Karpas-422 (cell line): ENCODE results near the gene ADAT1. TPM values are rescaled to one million over a fixed set of nuclear protein-coding genes. Genes with fewer than 3 reads are reported as not detected.

Source experiments
- DNase-seq: peaks from one replicate; pipeline ENCODE4 v3.0.0-alpha.2; 2015
- H2AFZ ChIP-seq: fragments of 200-600 bp; sonication (generic); 2 replicates; pipeline ENCODE4 v1.6.1; 2014; ENCODE audit warnings: antibody characterized with exemption, low read length, mixed read lengths
- H3K27ac ChIP-seq: fragments of 200-600 bp; sonication (generic); 2 replicates; pipeline ENCODE4 v1.5.1; 2014; ENCODE audit warnings: mild to moderate bottlenecking, low read length, moderate library complexity
- H3K27me3 ChIP-seq: fragments of 200-600 bp; sonication (generic); 2 replicates; pipeline ENCODE4 v1.6.1; 2014; ENCODE audit warnings: low read length, mixed read lengths
- H3K36me3 ChIP-seq: fragments of 200-600 bp; sonication (generic); 2 replicates; pipeline ENCODE4 v1.6.1; 2014; ENCODE audit warnings: low read length, mixed read lengths; ENCODE audit not compliant: insufficient read depth
- H3K4me1 ChIP-seq: fragments of 200-600 bp; sonication (generic); 2 replicates; pipeline ENCODE4 v1.6.1; 2014; ENCODE audit warnings: mild to moderate bottlenecking, low read length, mixed read lengths
- H3K4me2 ChIP-seq: fragments of 200-600 bp; sonication (generic); 2 replicates; pipeline ENCODE4 v1.6.1; 2014; ENCODE audit warnings: low read length, low read depth, mild to moderate bottlenecking; ENCODE audit not compliant: poor library complexity, severe bottlenecking
- H3K4me3 ChIP-seq: fragments of 200-600 bp; sonication (generic); 2 replicates; pipeline ENCODE4 v1.5.1; 2014; ENCODE audit warnings: mild to moderate bottlenecking, antibody characterized with exemption, low read length, mixed read lengths
- H3K79me2 ChIP-seq: fragments of 200-600 bp; sonication (generic); 2 replicates; pipeline ENCODE4 v1.6.1; 2014; ENCODE audit warnings: mild to moderate bottlenecking, low read length, mixed read lengths
- H3K9ac ChIP-seq: fragments of 200-600 bp; sonication (generic); 2 replicates; pipeline ENCODE4 v1.6.0; 2014; ENCODE audit warnings: low read length
- H3K9me2 ChIP-seq: fragments of 200-600 bp; sonication (generic), shearing (Covaris generic); replicated peaks from 2 replicates; pipeline ENCODE4 v1.6.0; 2014; ENCODE audit warnings: mild to moderate bottlenecking, low read length, moderate library complexity; ENCODE audit not compliant: insufficient read depth
- H3K9me3 ChIP-seq: fragments of 300-700, 200-600 bp; sonication (generic); 2 replicates; pipeline ENCODE4 v1.6.1; 2014; ENCODE audit warnings: low read length, mixed read lengths
- H4K20me1 ChIP-seq: fragments of 200-600 bp; sonication (generic); 2 replicates; pipeline ENCODE4 v1.6.1; 2014; ENCODE audit warnings: mild to moderate bottlenecking, antibody characterized with exemption, low read length, low read depth; ENCODE audit not compliant: insufficient read depth
- total RNA-seq: library from RNA; depleted of rRNA; stranded (reverse); fragments of >200 nt; shearing (Covaris generic); gene quantifications from 2 replicates; pipeline ENCODE4 v1.2.3, GENCODE V29; 2014; ENCODE audit warnings: low replicate concordance

Gene ADAT1
- total RNA-seq, 1 experiment from 2014 or later = 97.3 TPM

GRCh38 chr16:75616521-75617010 lies 6.5 kb downstream of the ADAT1 start:
- Histone ChIP-seq H3K4me3 (no peak overlapping the region), H3K27ac (no peak overlapping the region), H3K9me3 (no peaks in the 10 kb centered on the region), H3K9ac (no peak overlapping the region), H4K20me1 (no peaks in the 10 kb centered on the region), H3K36me3 (peaks cover 57% of the 10 kb centered on the region), H3K27me3 (no peaks in the 10 kb centered on the region), H3K79me2 (peaks cover 19% of the 10 kb centered on the region), H2AFZ (no peak overlapping the region), H3K4me1 (peaks cover 7% of the 10 kb centered on the region), H3K4me2 (no peak overlapping the region), H3K9me2 (no peaks in the 10 kb centered on the region)
- no peak for DNase-seq

GRCh38 chr16:75615619-75616018 lies 7.5 kb downstream of the ADAT1 start:
- no peaks in the 10 kb centered on the region for H3K9me3 ChIP-seq
- no peaks in the 10 kb centered on the region for H3K9me2 ChIP-seq
- H3K27ac ChIP-seq = no peak overlapping the region
- H3K4me1 ChIP-seq = no peaks in the 10 kb centered on the region
- H3K4me2 ChIP-seq = no peak overlapping the region
- peaks cover 12% of the 10 kb centered on the region for H3K79me2 ChIP-seq
- no peaks in the 10 kb centered on the region for H3K27me3 ChIP-seq
- H3K4me3 ChIP-seq = no peak overlapping the region
- peaks cover 58% of the 10 kb centered on the region for H3K36me3 ChIP-seq
- DNase-seq = no peak
- H3K9ac ChIP-seq = no peak overlapping the region
- no peaks in the 10 kb centered on the region for H4K20me1 ChIP-seq
- H2AFZ ChIP-seq = no peak overlapping the region

GRCh38 chr16:75614066-75614897 lies 8.8 kb downstream of the ADAT1 start:
- no peak overlapping the region for H3K4me3 ChIP-seq
- no peaks in the 10 kb centered on the region for H4K20me1 ChIP-seq
- H3K27me3 ChIP-seq = no peaks in the 10 kb centered on the region
- no peak for DNase-seq
- no peak overlapping the region for H3K9ac ChIP-seq
- H3K9me2 ChIP-seq = no peaks in the 10 kb centered on the region
- peaks cover 12% of the 10 kb centered on the region for H3K79me2 ChIP-seq
- no peaks in the 10 kb centered on the region for H3K4me1 ChIP-seq
- no peak overlapping the region for H3K4me2 ChIP-seq
- H3K36me3 ChIP-seq = peaks cover 52% of the 10 kb centered on the region
- no peak overlapping the region for H2AFZ ChIP-seq
- H3K9me3 ChIP-seq = no peaks in the 10 kb centered on the region
- no peak overlapping the region for H3K27ac ChIP-seq

DNA sequence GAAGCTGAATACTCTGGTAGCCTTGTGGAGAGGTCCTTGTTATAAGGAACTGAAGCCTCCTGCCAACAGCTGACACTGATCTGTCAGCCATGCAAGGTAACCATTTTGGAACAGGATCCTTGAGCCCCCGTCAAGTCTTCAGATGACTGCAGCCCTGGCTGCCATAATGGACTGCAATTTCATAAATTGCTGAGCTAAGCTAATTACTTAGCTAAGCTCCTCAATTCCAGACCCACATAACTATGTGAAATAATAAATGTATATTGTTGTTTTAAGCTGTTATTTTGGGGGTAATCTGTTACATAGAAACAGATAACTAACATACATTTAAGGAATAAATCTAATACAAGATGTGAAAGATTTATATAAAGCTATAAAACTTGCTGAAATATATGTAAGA lies 16.6 kb downstream of the ADAT1 start:
- no peaks in the 10 kb centered on the region for H3K27me3 ChIP-seq
- H3K79me2 ChIP-seq = peaks cover 14% of the 10 kb centered on the region
- H3K36me3 ChIP-seq = peaks cover 60% of the 10 kb centered on the region
- H4K20me1 ChIP-seq = no peaks in the 10 kb centered on the region
- no peaks in the 10 kb centered on the region for H3K9me3 ChIP-seq
- H3K4me3 ChIP-seq = no peak overlapping the region
- H3K4me2 ChIP-seq = no peak overlapping the region
- no peak overlapping the region for H2AFZ ChIP-seq
- H3K4me1 ChIP-seq = no peaks in the 10 kb centered on the region
- H3K9ac ChIP-seq = no peak overlapping the region
- H3K27ac ChIP-seq = no peak overlapping the region
- no peak for DNase-seq
- H3K9me2 ChIP-seq = no peaks in the 10 kb centered on the region

DNA sequence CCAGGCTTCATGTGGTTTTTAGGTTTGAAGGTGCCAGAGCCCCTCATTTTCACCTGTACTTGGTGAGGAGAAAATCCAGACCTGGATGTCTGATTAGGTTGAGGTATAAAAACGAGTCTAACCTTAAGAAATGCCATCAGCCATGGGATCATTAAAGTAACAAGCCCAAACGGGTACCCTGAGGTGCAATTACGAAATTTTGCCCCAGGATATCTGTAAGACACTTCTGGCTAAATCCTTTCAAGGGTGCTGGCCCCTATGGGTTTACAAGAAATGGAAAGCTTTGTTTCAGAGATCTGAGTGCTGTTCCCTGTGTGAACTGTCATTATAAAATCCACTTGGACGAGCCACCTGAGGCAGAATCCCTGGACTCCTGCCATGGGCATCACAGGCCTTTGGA lies 19.8 kb downstream of the ADAT1 start:
- Histone ChIP-seq H3K27ac (no peak overlapping the region), H3K4me3 (no peak overlapping the region), H3K4me2 (no peak overlapping the region), H3K4me1 (no peaks in the 10 kb centered on the region), H3K9me3 (no peaks in the 10 kb centered on the region), H2AFZ (no peak overlapping the region), H3K9ac (no peak overlapping the region), H3K9me2 (no peaks in the 10 kb centered on the region), H4K20me1 (no peaks in the 10 kb centered on the region), H3K27me3 (no peaks in the 10 kb centered on the region), H3K36me3 (peaks cover 64% of the 10 kb centered on the region), H3K79me2 (0 out of 2 replicates have a peak, but pooled peaks cover 5% of the 10 kb centered on the region)
- no peak for DNase-seq

DNA sequence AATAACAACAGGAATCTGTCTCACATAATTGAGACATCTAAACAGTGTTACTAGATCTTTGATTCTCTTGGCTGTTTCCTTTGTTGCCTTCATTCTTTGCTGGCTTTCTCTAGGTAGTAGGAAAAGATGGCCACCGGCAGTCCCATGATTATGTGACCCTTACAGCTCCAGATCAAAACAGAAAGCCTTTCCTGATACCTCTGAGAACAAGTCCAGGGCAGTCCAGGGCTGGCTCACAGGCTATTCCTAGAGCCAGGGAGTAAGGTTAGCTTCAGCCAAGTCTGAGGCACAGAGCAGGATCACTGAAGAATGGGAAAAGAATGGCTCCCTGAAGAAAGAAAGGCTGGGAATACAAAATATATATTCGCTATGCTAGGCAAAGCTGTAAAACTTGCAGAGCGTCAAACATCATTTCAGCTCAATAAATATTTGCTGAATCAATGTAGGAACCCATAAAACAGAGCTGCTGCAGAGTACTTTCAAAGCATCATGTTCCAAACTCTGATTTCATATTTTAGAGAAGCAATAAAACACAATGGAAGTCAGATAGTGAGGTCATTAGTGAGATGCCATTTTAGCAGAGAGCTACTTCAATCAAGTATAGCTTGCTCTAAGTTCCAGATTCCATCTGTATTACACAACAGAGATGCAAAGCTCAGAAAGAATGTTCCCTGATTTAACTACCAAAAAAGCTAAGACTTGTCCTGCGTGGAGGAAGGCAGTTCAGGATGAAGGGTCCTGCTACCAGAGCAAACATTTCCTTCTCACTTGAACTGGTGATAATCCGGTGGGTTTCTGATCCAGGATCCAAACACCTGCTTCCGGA lies 23.4 kb downstream of the ADAT1 start:
- Histone ChIP-seq H3K9me2 (no peaks in the 10 kb centered on the region), H3K4me3 (no peak overlapping the region), H3K9ac (no peak overlapping the region), H4K20me1 (no peaks in the 10 kb centered on the region), H3K27ac (no peak overlapping the region), H2AFZ (no peak overlapping the region), H3K36me3 (peaks cover 46% of the 10 kb centered on the region), H3K9me3 (no peaks in the 10 kb centered on the region), H3K27me3 (no peaks in the 10 kb centered on the region), H3K79me2 (no peaks in the 10 kb centered on the region), H3K4me2 (no peak overlapping the region), H3K4me1 (peaks cover 5% of the 10 kb centered on the region; the same call in 1 of the 2 replicates)
- DNase-seq = no peak

DNA sequence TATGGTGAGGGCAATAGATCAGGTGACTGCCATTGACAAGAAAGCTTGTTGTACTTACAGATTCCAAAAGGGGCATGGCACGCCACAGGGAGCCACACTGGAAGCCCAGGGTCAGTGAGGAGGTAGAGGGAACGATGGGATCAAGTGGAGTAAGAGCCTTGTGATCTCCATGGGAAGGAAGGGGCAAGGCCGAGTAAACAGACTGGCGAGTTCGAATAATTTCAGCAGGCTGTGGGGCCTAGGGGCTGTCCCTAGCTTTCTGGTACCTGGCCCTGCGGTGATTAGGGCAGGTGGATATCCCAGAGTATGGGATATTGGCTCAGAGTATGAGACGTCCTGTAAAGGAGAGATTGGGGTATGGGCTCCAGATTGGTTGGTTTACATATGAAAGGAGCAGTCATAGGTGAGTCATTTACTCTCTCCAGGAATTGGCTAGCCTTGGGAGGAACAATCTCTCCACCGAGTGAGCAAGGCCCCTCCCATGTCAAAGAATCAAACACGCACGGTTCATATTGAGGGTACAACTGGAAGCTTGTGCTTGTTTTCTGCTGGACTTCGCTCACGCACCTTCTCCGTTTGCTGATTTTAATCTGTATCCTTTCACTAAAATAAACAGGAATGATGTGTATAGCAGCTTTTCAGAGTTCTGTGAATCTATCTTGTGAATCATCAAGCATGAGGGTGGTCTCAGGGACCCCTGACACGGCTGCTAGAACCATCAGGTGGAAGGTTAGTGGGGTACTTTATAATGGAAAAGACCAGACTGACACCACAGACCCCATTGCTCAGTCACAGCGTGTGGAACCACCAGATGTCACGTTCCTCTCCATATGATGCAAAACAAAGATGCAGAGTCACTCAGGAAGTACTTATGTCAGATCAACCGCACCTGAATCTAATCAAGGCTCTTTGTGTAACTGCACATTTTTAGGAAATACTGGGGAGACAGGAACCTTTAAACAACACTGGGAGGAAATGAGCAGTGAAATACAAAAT lies 29.0 kb downstream of the ADAT1 start:
- Histone ChIP-seq H3K4me3 (no peak overlapping the region), H3K36me3 (peaks cover 5% of the 10 kb centered on the region), H2AFZ (no peak overlapping the region), H3K4me2 (no peak overlapping the region), H3K27me3 (no peaks in the 10 kb centered on the region), H3K9me3 (no peaks in the 10 kb centered on the region), H3K79me2 (no peaks in the 10 kb centered on the region), H3K9ac (no peak overlapping the region), H4K20me1 (no peaks in the 10 kb centered on the region), H3K27ac (0 out of 2 replicates have a peak overlapping the region, but pooled peaks have one; percentile 21), H3K4me1 (peaks cover 7% of the 10 kb centered on the region; the same call in 1 of the 2 replicates), H3K9me2 (no peaks in the 10 kb centered on the region)
- no peak for DNase-seq
